ENCODE data around the gene PTBP3.

The PTBP3 gene

GRCh38 chr9:112355427-112355897, 22.0 kb upstream of the PTBP3 start:
- CTCF ChIA-PET = interaction anchor here (1.0 to 2.5 kb wide), 2 partner anchors 10 to 257 kb away, joined by 3 to 10 read pairs; no protein-coding TSS in a partner anchor
- H3K36me3 ChIP-seq (ENCODE audit: control insufficient read depth in 2 of 2, insufficient read depth in 1 of 2, low read length in 2 of 2) = no peaks in the 10 kb centered on the region
- POLR2A ChIA-PET = interaction anchor here (0.7 kb wide), 1 partner anchor 258 kb away, joined by 7 read pairs; no protein-coding TSS in a partner anchor
- H3K27ac ChIP-seq (ENCODE audit: extremely low read depth, low read depth, low read length) = no peak overlapping the region
- H3K9me3 ChIP-seq (ENCODE audit: control insufficient read depth, insufficient read depth, low read depth, low read length) = no peaks in the 10 kb centered on the region
- H3K4me3 ChIP-seq (ENCODE audit: low read depth, low read length) = no peak overlapping the region
- no peaks in the 10 kb centered on the region for H3K4me1 ChIP-seq (ENCODE audit: control insufficient read depth, insufficient read depth, low read length)
- no peak for TF ChIP-seq ZNF747 (tag by site-specific recombination; IDR thresholded peaks at IDR 0.05)
- no peak for TF ChIP-seq TRIM28 (IDR thresholded peaks at IDR 0.05; ENCODE audit: borderline replicate concordance, low read length)
- no peak for TF ChIP-seq ZNF146 (tag by site-specific recombination; IDR thresholded peaks at IDR 0.05)
- no peak for TF ChIP-seq ZNF221 (tag by site-specific recombination; IDR thresholded peaks at IDR 0.05; ENCODE audit: borderline replicate concordance)
- no peak for TF ChIP-seq BCL11B (tag by site-specific recombination; IDR thresholded peaks at IDR 0.05; ENCODE audit: low read depth)
- no peak for TF ChIP-seq PRDM10 (tag by site-specific recombination; IDR thresholded peaks at IDR 0.05)
- TF ChIP-seq ZNF174 (tag by site-specific recombination; IDR thresholded peaks at IDR 0.05) = no peak
- no peak for TF ChIP-seq ZBTB21 (tag by site-specific recombination; IDR thresholded peaks at IDR 0.05)

- no peaks in the 10 kb centered on the region for H3K36me3 ChIP-seq (ENCODE audit: control insufficient read depth in 2 of 2, insufficient read depth in 1 of 2, low read length in 2 of 2)
- H3K9me3 ChIP-seq (ENCODE audit: control insufficient read depth, insufficient read depth, low read depth, low read length) = no peaks in the 10 kb centered on the region
- H3K27ac ChIP-seq (ENCODE audit: extremely low read depth, low read depth, low read length) = no peak overlapping the region
- ChIA-PET CTCF (interaction anchor here (0.6 to 2.5 kb wide), 4 partner anchors 10 to 256 kb away, joined by 3 to 10 read pairs (median 6); no protein-coding TSS in a partner anchor), POLR2A (interaction anchor here (0.6 to 1.2 kb wide), 2 partner anchors 21 to 25 kb away, joined by 3 read pairs; partner anchors contain the start of genes HSDL2 and PTBP3)
- no peak for TF ChIP-seq TRIM28 (IDR thresholded peaks at IDR 0.05; ENCODE audit: borderline replicate concordance, low read length)
- no peak for TF ChIP-seq OSR2 (tag by site-specific recombination; IDR thresholded peaks at IDR 0.05)
- TF ChIP-seq ZNF140 (tag by site-specific recombination; IDR thresholded peaks at IDR 0.05) = no peak
- H3K4me1 ChIP-seq (ENCODE audit: control insufficient read depth, insufficient read depth, low read length) = no peaks in the 10 kb centered on the region
- H3K4me3 ChIP-seq (ENCODE audit: low read depth, low read length) = no peak overlapping the region
Observed at GRCh38 chr9:112354081-112354743, 20.8 kb upstream of the PTBP3 start.

GRCh38 chr9:112352209-112352608, 18.8 kb upstream of the PTBP3 start:
- ChIA-PET POLR2A (no interaction called here), CTCF (interaction anchor here (1.0 to 1.3 kb wide), 3 partner anchors 9 to 265 kb away, joined by 3 to 7 read pairs (median 5); no protein-coding TSS in a partner anchor)
- H3K27ac ChIP-seq (ENCODE audit: extremely low read depth, low read depth, low read length) = no peak overlapping the region
- H3K36me3 ChIP-seq (ENCODE audit: control insufficient read depth in 2 of 2, insufficient read depth in 1 of 2, low read length in 2 of 2) = no peaks in the 10 kb centered on the region
- no peaks in the 10 kb centered on the region for H3K4me1 ChIP-seq (ENCODE audit: control insufficient read depth, insufficient read depth, low read length)
- H3K9me3 ChIP-seq (ENCODE audit: control insufficient read depth, insufficient read depth, low read depth, low read length) = no peaks in the 10 kb centered on the region
- H3K4me3 ChIP-seq (ENCODE audit: low read depth, low read length) = no peak overlapping the region
- no peak for TF ChIP-seq ZNF391 (tag by site-specific recombination; IDR thresholded peaks at IDR 0.05; ENCODE audit: borderline replicate concordance, low read depth)
- no peak for TF ChIP-seq ELK4 (IDR thresholded peaks at IDR 0.05; ENCODE audit: borderline replicate concordance, low read depth, low read length)
- TF ChIP-seq ZBTB48 (tag by site-specific recombination; IDR thresholded peaks at IDR 0.05) = no peak
- no peak for TF ChIP-seq TRIM28 (IDR thresholded peaks at IDR 0.05; ENCODE audit: borderline replicate concordance, low read length)
- no peak for TF ChIP-seq ZNF701 (tag by site-specific recombination; IDR thresholded peaks at IDR 0.05)
- no peak for TF ChIP-seq ZNF768 (tag by site-specific recombination; IDR thresholded peaks at IDR 0.05)
